Duodenal mucosa (tissue), 2 donors: Measurements from ENCODE around the gene SUMO4.

ENCODE experiments used
- H3K27ac ChIP-seq: one replicate; pipeline ENCODE4 v1.7.0; 2013; ENCODE audit warnings: low read depth, low read length
- H3K27me3 ChIP-seq, 2 donors: one replicate each; pipeline ENCODE4 v1.7.0; 2013; ENCODE audit warnings: low read length in 2 of 2, control low read depth in 1 of 2; ENCODE audit not compliant: insufficient read depth in 2 of 2, control insufficient read depth in 1 of 2
- H3K36me3 ChIP-seq, 2 donors: one replicate each; pipeline ENCODE4 v1.7.0; 2013; ENCODE audit warnings: low read length in 2 of 2, control low read depth in 1 of 2; ENCODE audit not compliant: insufficient read depth in 2 of 2, control insufficient read depth in 1 of 2
- H3K4me1 ChIP-seq, 2 donors: one replicate each; pipeline ENCODE4 v1.7.0; 2013; ENCODE audit warnings: low read length in 2 of 2, control low read depth in 1 of 2; ENCODE audit not compliant: insufficient read depth in 2 of 2, control insufficient read depth in 1 of 2
- H3K4me3 ChIP-seq, 2 donors: one replicate each; pipeline ENCODE4 v1.7.0; 2013; ENCODE audit warnings: low read length in 2 of 2, low read depth in 1 of 2
- H3K9ac ChIP-seq, 2 donors: one replicate each; pipeline ENCODE4 v1.7.0; 2013; ENCODE audit warnings: low read length in 2 of 2, low read depth in 1 of 2
- H3K9me3 ChIP-seq, 2 donors: one replicate each; pipeline ENCODE4 v1.7.0; 2013; ENCODE audit warnings: low read length in 2 of 2, control low read depth in 1 of 2; ENCODE audit not compliant: control insufficient read depth in 1 of 2

SUMO4 gene

GRCh38 chr6:149366267-149366921, 33.7 kb upstream of the SUMO4 start:
- Histone ChIP-seq H3K27me3 (no peaks in the 10 kb centered on the region), H3K4me3 (no peak overlapping the region), H3K27ac (no peak overlapping the region), H3K36me3 (no peaks in the 10 kb centered on the region), H3K4me1 (peaks cover 4 to 24% of the 10 kb centered on the region in 2 donors), H3K9ac (no peak overlapping the region), H3K9me3 (no peaks in the 10 kb centered on the region)

- H3K9me3 ChIP-seq, result no peaks in the 10 kb centered on the region
Observed at GRCh38 chr6:149368065-149368464, 32.0 kb upstream of the SUMO4 start.

DNA sequence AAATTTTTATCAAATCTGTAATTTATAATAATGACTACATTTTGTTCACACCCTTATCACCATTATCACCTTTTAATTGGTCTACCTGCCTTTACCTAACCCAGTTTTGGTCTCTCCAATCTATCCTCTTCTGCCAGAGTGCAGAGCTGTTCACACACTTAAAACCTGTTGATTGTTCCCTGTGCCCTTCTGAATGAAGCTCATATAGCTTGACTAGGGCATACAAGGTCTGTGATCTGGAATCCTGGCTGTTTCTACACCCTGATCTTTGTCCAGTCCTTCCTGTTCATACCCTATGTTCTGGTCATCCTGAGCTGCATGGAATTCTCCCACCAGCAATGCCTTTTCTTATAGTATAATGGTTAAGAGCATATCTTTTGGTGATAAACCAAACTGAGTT, 28.9 kb upstream of the SUMO4 start:
- Histone ChIP-seq H3K27me3 (no peaks in the 10 kb centered on the region), H3K9me3 (no peaks in the 10 kb centered on the region), H3K27ac (no peak overlapping the region), H3K9ac (no peak overlapping the region), H3K36me3 (peaks cover 0 to 3% of the 10 kb centered on the region in 2 donors), H3K4me3 (no peak overlapping the region), H3K4me1 (peaks cover 4 to 9% of the 10 kb centered on the region in 2 donors)

More at GRCh38 chr6:149368065-149368464, 32.0 kb upstream of the SUMO4 start:
- Histone ChIP-seq H3K36me3 (no peaks in the 10 kb centered on the region), H3K9ac (no peak overlapping the region), H3K4me3 (no peak overlapping the region), H3K27ac (no peak overlapping the region), H3K27me3 (no peaks in the 10 kb centered on the region), H3K4me1 (peaks cover 4 to 24% of the 10 kb centered on the region in 2 donors)

DNA sequence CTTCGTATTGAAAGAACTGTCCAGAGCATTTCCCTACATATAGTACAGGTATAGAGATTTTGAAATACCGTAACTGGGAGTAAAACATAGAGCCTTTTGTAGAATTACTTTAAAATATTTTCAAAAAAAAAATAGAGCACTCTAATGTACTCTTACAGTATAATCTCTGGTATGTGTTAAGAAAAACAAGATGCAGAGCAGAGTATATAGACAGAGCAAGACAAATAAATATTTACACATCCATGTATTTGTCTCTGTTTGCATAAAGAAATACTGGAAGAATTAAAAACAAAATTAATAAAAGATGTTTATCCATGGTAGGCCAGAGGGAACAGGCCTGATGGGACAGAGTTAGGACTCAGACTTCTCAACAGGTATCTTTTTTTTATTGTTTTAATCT, 28.0 kb upstream of the SUMO4 start:
- no peaks in the 10 kb centered on the region for H3K27me3 ChIP-seq
- H3K36me3 ChIP-seq, result peaks cover 0 to 3% of the 10 kb centered on the region in 2 donors
- peaks cover 4 to 5% of the 10 kb centered on the region in 2 donors for H3K4me1 ChIP-seq
- no peak overlapping the region for H3K9ac ChIP-seq
- H3K27ac ChIP-seq, result no peak overlapping the region
- H3K9me3 ChIP-seq, result no peaks in the 10 kb centered on the region
- no peak overlapping the region for H3K4me3 ChIP-seq

- Histone ChIP-seq H3K36me3 (peaks cover 3 to 12% of the 10 kb centered on the region in 2 donors), H3K9ac (no peak overlapping the region), H3K27me3 (no peaks in the 10 kb centered on the region), H3K4me3 (no peak overlapping the region), H3K4me1 (peaks cover 4 to 5% of the 10 kb centered on the region in 2 donors), H3K9me3 (no peaks in the 10 kb centered on the region), H3K27ac (no peak overlapping the region)
Observed at GRCh38 chr6:149373511-149373910, 26.6 kb upstream of the SUMO4 start.

GRCh38 chr6:149379977-149380376, 20.1 kb upstream of the SUMO4 start:
- H3K36me3 ChIP-seq, result peaks cover 12 to 44% of the 10 kb centered on the region in 2 donors
- no peak overlapping the region for H3K4me3 ChIP-seq
- no peaks in the 10 kb centered on the region for H3K27me3 ChIP-seq
- no peak overlapping the region for H3K27ac ChIP-seq
- H3K9me3 ChIP-seq, result no peaks in the 10 kb centered on the region
- H3K4me1 ChIP-seq, result no peaks in the 10 kb centered on the region
- H3K9ac ChIP-seq, result no peak overlapping the region

GRCh38 chr6:149380523-149380922, 19.5 kb upstream of the SUMO4 start:
- Histone ChIP-seq H3K9ac (no peak overlapping the region), H3K27me3 (no peaks in the 10 kb centered on the region), H3K27ac (no peak overlapping the region), H3K4me1 (no peaks in the 10 kb centered on the region), H3K36me3 (peaks cover 12 to 44% of the 10 kb centered on the region in 2 donors), H3K9me3 (no peaks in the 10 kb centered on the region), H3K4me3 (no peak overlapping the region)

DNA sequence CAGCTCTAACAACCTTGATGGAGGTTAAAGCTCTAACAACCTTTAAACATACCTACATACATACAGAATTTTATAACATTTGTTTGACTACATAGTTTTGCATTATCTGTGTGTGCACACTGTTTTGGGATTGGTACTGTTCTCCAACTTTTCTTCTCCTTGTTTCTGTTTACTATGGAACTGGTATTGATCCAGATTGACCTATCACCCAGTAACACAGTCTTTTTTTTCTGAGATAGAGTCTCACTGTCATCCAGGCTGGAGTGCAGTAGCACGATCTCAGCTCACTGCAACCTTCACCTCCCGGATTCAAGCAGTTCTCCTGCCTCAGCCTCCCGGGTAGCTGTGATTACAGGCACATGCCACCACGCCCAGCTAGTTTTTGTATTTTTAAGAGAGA, 16.7 kb upstream of the SUMO4 start:
- Histone ChIP-seq H3K9me3 (no peaks in the 10 kb centered on the region), H3K4me1 (peaks cover 8 to 12% of the 10 kb centered on the region in 2 donors), H3K4me3 (no peak overlapping the region), H3K27me3 (no peaks in the 10 kb centered on the region), H3K36me3 (peaks cover 13 to 37% of the 10 kb centered on the region in 2 donors), H3K9ac (no peak overlapping the region), H3K27ac (no peak overlapping the region)

DNA sequence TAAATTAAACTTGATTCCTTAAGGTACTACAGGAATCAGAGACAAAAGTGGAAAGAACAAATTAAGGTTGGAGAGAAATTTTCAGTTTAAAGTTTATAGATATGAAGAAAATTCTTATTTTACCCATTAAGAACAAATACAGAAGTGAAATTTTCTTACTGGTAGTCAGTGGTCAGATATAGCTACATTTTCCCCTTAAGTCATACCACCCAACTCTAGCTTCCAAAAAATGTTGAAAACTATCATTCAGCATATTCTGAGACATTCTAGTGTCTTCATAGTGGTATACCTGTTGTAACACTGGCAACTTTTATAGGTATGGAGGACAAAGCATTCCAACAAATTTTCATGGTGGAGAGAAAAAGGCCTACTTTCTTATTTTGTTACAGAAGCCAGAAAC, 15.6 kb upstream of the SUMO4 start:
- Histone ChIP-seq H3K4me1 (peaks cover 8 to 14% of the 10 kb centered on the region in 2 donors), H3K9me3 (no peaks in the 10 kb centered on the region), H3K4me3 (no peak overlapping the region), H3K27me3 (no peaks in the 10 kb centered on the region), H3K27ac (no peak overlapping the region), H3K9ac (no peak overlapping the region), H3K36me3 (peaks cover 2 to 26% of the 10 kb centered on the region in 2 donors)

DNA sequence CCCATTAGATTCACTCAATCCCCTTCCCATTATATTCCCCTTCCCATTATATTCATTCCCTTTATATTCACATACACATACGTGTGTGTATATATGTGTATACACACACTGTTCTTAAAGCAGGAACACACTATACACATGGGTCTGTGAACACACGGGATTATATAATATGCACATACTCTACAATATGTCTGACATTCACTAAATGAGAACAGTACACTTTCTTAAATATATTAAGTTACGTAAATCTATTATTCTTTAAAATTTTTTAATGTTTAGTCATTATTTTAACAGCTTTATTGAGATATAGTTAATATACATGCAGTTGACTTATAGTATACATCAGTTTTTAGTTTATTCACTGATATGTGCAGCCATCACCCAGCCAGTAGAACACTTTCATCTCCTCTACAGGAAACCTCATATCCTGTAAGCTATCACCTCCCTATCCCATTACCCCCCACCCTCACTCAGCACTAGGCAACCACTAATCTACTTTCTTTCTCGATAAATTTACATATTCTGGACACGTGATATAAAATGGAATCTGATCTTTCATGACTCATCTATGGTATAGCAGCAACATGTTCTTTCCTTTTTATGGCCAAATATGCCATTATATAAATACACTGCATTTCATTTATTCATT, 13.9 kb upstream of the SUMO4 start:
- Histone ChIP-seq H3K36me3 (peaks cover 2 to 14% of the 10 kb centered on the region in 2 donors), H3K4me1 (peaks cover 8 to 14% of the 10 kb centered on the region in 2 donors), H3K4me3 (no peak overlapping the region), H3K27ac (no peak overlapping the region), H3K27me3 (no peaks in the 10 kb centered on the region), H3K9ac (no peak overlapping the region), H3K9me3 (no peaks in the 10 kb centered on the region)
